Loucy (cell line): Measurements from ENCODE around the gene C1orf35.

ENCODE experiments used
- CTCF ChIP-seq: fragments of 200-600 bp; sonication (generic); conservative IDR thresholded peaks from 2 replicates; pipeline ENCODE4 v1.5.1; 2014; ENCODE audit warnings: mild to moderate bottlenecking, antibody characterized with exemption, low read length
- EZH2phosphoT487 ChIP-seq: fragments of 200-600 bp; IDR thresholded peaks from 2 replicates; pipeline ENCODE4 v1.6.1; 2018; ENCODE audit warnings: antibody characterized with exemption, mild to moderate bottlenecking, moderate library complexity, borderline replicate concordance

DNA sequence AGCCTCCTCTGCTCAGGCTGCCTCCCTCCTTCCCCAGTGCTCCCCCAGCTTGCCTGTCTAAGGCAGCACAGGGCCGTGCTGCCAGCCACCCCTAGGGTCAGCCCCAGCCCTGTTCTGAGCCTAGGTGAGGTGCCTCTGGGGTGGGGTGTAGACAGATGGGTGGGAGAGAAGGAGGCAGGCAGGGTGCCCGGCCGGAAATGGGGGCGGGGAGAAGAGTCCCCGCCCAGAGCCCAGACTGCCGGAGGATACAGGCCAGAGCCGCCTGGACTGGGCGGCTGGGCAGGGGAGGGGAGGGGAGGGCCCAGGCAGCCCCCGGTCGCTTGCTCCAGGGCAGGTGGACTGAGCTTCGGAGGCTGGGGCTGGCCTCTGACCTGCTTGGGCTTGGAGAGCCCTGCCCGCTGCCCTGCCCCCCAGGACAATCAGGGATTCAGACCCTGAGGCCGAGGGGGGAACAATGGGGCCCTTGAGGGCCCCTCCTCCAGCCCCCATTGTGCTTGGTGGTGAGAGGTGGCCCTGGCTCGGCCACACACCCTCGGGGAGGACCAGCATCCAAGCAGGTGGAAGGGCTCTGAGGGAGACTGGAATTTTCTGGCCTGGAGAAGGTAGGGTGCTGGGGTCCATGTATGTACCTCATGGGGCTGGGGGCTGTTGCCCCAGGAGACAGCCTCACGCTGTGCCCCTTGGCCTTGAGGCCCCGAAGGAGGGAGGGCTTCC lies 46.4 kb upstream of the C1orf35 start, which contains the start of gene GJC2:
- TF ChIP-seq CTCF = no peak
- TF ChIP-seq EZH2phosphoT487 = no peak
